ENCODE results near the gene EPHA8.

GRCh38 chr1:22551591-22551990, 11.7 kb upstream of the EPHA8 start:
- TF ChIP-seq CTCF (conservative IDR thresholded peaks at IDR 0.05) (no peak), ZFX (IDR thresholded peaks at IDR 0.05) (no peak)

Data from C4-2B (cell line).